ENCODE data around the gene SLC51B. TPM values are rescaled to one million over a fixed set of nuclear protein-coding genes. Genes with fewer than 3 reads are reported as not detected.
"Not testable (repeated sequence)": the region's sequence is repeated elsewhere in the genome, so short reads cannot be mapped to it uniquely, and the experiment has no call there.

Gene SLC51B
- total RNA-seq, 2 donors from 2014 or later = not detected

DNA sequence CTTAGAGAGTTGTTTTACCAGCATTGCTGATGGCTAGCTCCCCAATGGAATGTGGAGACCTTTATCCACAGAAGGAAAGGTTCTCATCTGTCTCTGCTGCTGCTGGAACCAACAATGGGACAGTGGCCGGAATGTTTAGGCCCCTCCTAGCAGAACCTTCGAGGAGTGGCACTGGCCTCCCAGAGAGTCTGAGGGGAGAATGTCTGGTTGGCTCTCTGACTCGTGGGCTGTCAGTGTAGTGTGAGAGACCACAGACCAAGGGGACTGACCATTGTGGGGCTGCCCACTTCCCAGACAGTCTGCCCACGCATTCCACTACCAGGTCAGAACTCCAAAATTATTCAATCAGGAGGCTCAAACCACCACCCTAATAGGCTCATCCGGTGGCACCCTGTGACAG is 17.5 kb downstream of the SLC51B start:
- H3K4me3 Mint-ChIP-seq = no peak overlapping the region
- no peak for ATAC-seq
- no peaks in the 10 kb centered on the region for H3K36me3 Mint-ChIP-seq
- H3K4me1 Mint-ChIP-seq (ENCODE audit: low read depth in 2 of 2) = peaks cover 0 to 4% of the 10 kb centered on the region in 2 donors
- peaks cover 15 to 22% of the 10 kb centered on the region in 2 donors for H3K27me3 Mint-ChIP-seq
- H3K9me3 Mint-ChIP-seq = no peaks in the 10 kb centered on the region
- no peak for DNase-seq (ENCODE audit: low spot score)
- no peak overlapping the region for H3K27ac Mint-ChIP-seq

DNA sequence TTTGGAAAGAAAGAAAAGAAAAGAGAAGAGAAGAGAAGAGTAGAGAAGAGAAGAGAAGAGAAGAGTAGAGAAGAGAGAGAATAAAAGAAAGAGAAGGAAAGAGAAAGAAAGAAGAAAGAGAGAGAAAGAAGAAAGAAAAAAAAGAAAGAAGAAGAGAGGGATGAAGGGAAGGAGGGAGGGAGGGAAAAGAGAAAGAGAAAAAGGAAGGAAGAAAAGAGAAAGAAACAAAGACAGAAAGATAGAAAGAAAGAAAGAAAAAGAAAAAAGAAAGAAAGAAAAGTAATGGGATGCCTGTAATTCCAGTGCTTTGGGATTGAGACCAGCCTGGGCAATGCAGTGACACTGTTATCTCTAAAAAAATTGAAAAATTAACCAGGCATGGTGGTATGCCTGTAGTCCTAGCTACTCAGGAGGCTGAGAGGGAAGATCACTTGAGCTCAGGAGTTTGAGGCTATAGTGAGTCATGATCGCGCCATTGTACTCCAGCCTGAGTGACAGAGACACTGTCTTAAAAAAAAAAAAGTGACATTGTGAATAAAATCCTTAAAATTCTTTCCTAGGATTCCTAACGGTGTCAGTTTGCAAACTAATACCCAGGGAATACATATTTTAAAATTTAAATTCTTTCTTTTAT is 20.9 kb downstream of the SLC51B start:
- Mint-ChIP-seq H3K27me3 (peaks cover 20 to 29% of the 10 kb centered on the region in 2 donors), H3K4me1 (ENCODE audit: low read depth in 2 of 2) (peaks cover 4 to 7% of the 10 kb centered on the region in 2 donors), H3K9me3 (no peaks in the 10 kb centered on the region), H3K27ac (no peak overlapping the region), H3K36me3 (no peaks in the 10 kb centered on the region), H3K4me3 (no peak overlapping the region)
- ATAC-seq (no peak), DNase-seq (ENCODE audit: low spot score) (no peak)

DNA sequence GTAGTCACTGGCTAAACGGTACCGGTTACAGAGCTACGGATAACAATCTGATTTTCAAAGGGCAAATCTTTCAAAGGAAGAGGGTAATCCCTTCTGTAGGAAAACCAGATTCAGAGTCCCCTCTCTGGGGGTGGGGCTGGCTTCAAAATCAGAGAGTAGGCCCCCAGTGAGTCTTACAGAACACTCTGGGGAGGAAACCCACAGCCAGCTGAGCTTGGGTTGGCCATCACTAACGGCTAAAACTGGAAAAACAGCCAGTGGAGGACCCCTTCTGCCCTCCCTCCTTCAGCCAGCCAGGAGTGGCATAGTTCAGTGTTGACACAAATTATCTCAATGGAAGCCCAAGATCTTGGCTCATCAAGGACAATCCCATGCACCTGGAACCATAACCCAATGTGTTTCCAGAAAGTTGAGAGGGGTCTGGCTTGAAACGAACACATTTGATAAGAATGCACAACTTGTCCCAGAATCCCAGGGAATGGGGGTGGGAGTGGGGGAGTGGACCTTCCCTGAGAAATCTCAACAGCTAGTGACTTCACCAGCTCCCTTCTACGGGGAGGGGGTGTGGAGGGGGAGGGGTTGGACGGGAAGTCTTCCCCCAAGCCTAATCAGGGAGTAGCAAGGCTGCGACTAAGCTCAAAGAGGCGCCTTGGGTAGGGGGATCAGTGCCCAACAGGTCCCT is 21.6 kb downstream of the SLC51B start:
- no peak overlapping the region for H3K27ac Mint-ChIP-seq
- DNase-seq (ENCODE audit: low spot score) (no peak), ATAC-seq (no peak)
- no peaks in the 10 kb centered on the region for H3K9me3 Mint-ChIP-seq
- peaks cover 20 to 29% of the 10 kb centered on the region in 2 donors for H3K27me3 Mint-ChIP-seq
- peaks cover 4 to 7% of the 10 kb centered on the region in 2 donors for H3K4me1 Mint-ChIP-seq (ENCODE audit: low read depth in 2 of 2)
- peak overlapping the region; percentile 24 for H3K4me3 Mint-ChIP-seq
- no peaks in the 10 kb centered on the region for H3K36me3 Mint-ChIP-seq

DNA sequence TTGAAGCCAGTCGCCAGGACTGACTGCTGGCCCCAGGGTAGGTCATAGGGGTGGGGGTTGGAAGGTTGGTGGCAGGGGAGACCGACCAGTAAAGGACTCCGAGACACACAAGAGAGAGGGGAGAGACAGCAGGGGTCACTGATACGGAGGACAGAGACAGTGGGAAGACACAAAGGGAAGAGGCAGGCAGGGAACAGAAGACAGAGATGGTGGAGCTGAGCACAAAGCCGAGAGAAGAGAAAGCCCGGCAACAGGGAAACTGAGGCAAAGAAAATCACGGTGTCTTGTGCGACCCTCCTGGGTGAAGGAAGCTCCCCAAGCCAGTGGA is 22.1 kb downstream of the SLC51B start:
- H3K36me3 Mint-ChIP-seq = no peaks in the 10 kb centered on the region
- DNase-seq (ENCODE audit: low spot score) (no peak), ATAC-seq (no peak)
- H3K27me3 Mint-ChIP-seq = peaks cover 20 to 29% of the 10 kb centered on the region in 2 donors
- no peaks in the 10 kb centered on the region for H3K9me3 Mint-ChIP-seq
- no peak overlapping the region for H3K27ac Mint-ChIP-seq
- peaks cover 4 to 7% of the 10 kb centered on the region in 2 donors for H3K4me1 Mint-ChIP-seq (ENCODE audit: low read depth in 2 of 2)
- peak overlapping the region; percentile 24 for H3K4me3 Mint-ChIP-seq

DNA sequence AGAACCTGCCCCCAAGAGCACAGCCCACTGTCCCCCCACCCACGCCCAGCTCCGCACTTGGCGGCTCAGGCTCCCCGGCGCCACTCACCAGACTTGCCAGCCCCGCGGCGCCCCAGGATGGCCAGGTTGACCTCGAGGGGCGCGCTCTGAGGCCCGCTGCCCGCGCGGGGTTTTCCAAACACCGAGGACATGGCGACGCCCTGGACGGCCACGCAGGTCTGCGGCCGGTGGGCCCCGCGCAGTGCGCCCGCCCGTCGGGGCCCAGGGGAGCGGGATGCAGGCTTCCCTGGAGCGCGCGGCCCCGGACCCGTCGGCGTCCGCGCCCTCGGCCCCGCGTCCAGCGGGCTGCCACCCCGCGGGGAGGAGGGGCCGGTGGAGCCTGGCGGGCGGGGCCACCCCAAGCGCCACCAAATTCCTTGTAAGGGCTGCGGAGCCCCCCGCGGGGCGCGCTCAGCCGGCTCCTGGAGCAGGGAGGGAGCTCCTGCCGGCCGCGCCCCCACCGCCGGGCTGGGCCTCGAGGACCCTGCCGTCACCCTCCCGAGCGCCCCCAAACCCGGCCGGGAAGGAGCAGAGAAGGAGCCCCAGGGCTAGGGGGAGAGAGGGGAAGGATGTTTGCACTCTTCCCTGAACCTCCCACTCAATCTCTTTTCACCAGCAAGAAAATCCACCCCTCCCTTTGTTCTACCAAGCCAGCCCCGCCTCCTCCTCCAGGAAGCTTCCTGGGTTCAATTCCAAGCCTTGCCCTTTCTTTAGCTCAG is 22.6 kb downstream of the SLC51B start, which contains the start of gene RASL12:
Gene RASL12 (minus strand): TSS at position 347 of the 758 bp plus-strand sequence. CDS start 156 bp downstream, at position 191.
- H3K9me3 Mint-ChIP-seq = no peaks in the 10 kb centered on the region
- ATAC-seq (no peak), DNase-seq (ENCODE audit: low spot score) (no peak)
- no peaks in the 10 kb centered on the region for H3K36me3 Mint-ChIP-seq
- no peak within 1 kb of the TSS for H3K27ac Mint-ChIP-seq
- peak within 1 kb of the TSS; percentile 24 for H3K4me3 Mint-ChIP-seq
- peaks cover 4 to 7% of the 10 kb centered on the region in 2 donors for H3K4me1 Mint-ChIP-seq (ENCODE audit: low read depth in 2 of 2)
- peaks cover 20 to 29% of the 10 kb centered on the region in 2 donors for H3K27me3 Mint-ChIP-seq

DNA sequence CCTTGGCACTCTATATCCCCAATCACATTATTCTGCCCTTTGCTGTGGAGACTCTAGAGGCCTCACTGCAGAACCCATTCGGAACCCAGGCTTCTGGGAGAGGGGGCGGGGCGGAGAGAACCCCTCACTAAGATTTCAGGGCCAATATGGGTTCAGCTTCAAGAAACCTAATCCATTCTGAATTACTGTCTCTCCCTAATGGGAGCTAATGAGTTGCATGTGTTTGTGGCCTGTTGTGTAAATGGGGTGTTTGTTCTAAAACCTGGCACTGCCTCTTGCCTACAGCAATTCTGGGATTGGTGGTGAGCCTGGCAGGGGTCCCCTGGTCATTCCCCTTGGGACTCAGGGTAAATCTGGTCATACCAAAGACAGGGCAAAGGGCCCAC is 23.2 kb downstream of the SLC51B start:
- DNase-seq (ENCODE audit: low spot score) (no peak), ATAC-seq (no peak)
- H3K9me3 Mint-ChIP-seq = no peaks in the 10 kb centered on the region
- H3K27me3 Mint-ChIP-seq = peaks cover 17 to 29% of the 10 kb centered on the region in 2 donors
- H3K27ac Mint-ChIP-seq = no peak overlapping the region
- H3K4me3 Mint-ChIP-seq = no peak overlapping the region
- no peaks in the 10 kb centered on the region for H3K36me3 Mint-ChIP-seq
- peaks cover 4 to 7% of the 10 kb centered on the region in 2 donors for H3K4me1 Mint-ChIP-seq (ENCODE audit: low read depth in 2 of 2)

DNA sequence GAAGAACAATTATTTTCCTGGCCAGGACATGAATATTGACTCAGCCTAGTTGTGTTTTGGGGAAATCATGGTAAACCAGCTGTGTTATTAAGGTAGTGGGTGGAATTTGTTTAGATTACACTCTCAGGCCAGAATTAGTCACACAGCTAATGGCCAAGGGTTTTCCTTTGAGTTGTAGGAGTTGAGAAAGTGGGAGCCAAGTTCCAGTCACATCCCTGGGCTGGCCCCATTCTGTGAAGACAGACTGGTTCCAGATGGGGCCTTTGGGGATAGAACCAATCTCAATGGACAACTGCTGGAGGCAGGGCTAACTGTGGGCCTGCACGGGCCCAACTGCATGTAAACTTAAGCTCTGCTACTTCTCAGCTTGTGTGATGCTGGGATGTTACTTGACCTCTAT is 24.0 kb downstream of the SLC51B start:
- Mint-ChIP-seq H3K4me1 (ENCODE audit: low read depth in 2 of 2) (peaks cover 4 to 7% of the 10 kb centered on the region in 2 donors), H3K4me3 (no peak overlapping the region), H3K9me3 (no peaks in the 10 kb centered on the region), H3K36me3 (no peaks in the 10 kb centered on the region), H3K27ac (no peak overlapping the region), H3K27me3 (peaks cover 16 to 29% of the 10 kb centered on the region in 2 donors)
- DNase-seq (ENCODE audit: low spot score) (no peak), ATAC-seq (peak in 1 of 2 donors; percentile 12)

DNA sequence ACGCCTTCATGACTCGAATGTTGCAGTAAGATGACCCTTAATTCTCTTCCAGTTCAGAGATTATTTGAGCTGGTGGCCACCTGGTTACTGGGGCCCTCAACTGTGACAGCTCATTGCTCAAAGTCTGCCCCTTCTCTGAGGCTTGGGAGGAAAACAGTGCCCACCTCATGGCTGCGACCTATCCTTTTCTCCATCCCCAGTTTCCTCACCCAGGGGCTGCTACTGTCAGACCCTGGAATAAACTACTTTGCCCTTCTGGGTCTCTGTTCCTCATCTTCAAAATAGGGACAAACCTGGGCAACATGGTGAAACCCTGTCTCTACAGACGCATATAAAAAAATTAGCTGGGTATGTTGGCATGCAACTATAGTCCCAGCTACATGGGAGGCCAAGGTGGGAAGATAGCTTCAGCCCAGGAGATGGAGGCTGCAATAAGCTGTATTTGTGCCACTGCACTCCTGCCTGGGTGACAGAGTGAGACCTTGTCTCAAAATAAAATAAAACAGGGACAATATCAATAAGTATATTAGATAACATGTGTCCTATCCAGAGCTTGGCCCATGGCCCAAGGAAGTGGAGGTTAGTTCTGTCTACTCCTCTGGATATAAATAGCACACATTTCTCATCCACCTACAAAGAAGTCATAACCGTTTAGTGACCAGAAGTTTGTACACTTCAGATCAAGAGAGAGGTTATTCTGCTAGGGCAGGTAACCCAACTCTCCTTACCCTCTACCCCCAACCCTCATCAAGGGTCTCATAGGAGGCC is 24.8 kb downstream of the SLC51B start:
- Mint-ChIP-seq H3K4me3 (no peak overlapping the region), H3K9me3 (no peaks in the 10 kb centered on the region)

DNA sequence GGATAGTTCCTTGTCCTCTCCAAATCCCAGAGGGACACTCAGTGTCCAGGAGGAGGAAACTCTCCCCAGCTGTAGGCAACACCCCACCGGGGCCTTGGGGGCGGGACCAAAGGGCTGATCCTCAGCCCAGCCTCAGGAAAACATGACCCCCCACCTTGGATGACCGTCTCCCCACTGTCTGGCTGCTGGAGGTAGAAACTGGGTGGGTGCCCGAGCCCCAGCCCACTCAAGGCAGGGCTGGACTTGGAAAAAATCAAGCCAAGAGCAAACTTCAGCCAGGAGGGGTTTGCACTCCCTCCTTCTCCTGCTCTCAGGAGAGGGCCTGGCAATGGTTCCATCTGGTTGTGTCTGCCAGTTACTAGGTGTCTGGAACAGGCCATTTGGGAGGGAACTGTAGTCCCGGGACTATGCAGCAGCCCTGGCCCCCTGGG is 26.2 kb downstream of the SLC51B start:
- H3K4me3 Mint-ChIP-seq = no peak overlapping the region
- peak in 1 of 2 donors; percentile 41 for ATAC-seq

More for the DNA sequence above, 24.8 kb downstream of the SLC51B start:
- Mint-ChIP-seq H3K27me3 (peaks cover 16 to 28% of the 10 kb centered on the region in 2 donors), H3K27ac (no peak overlapping the region), H3K36me3 (no peaks in the 10 kb centered on the region), H3K4me1 (ENCODE audit: low read depth in 2 of 2) (peaks cover 4 to 7% of the 10 kb centered on the region in 2 donors)
- ATAC-seq (no peak), DNase-seq (ENCODE audit: low spot score) (no peak)

DNA sequence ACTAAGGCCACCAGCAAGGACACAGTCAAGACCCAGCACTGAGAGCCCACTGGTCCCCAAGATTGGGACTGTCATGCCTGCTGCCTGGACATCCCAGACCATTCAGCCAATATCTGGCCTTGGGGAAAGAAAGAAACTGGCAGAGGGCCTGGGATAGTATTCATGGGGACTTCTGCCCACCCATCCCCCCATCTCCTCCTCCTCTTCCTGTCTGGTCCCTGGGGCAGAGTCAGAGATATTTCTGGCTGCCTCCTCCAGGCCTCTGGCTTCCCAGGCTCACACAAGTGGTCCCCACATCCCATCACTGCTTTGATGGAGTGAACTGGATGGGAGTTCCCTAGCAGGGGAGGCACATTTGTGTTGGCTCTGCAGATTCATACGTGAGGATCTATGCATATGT is 26.8 kb downstream of the SLC51B start:
- H3K4me1 Mint-ChIP-seq (ENCODE audit: low read depth in 2 of 2) = peaks cover 4 to 12% of the 10 kb centered on the region in 2 donors
- H3K36me3 Mint-ChIP-seq = no peaks in the 10 kb centered on the region
- H3K4me3 Mint-ChIP-seq = no peak overlapping the region
- H3K27ac Mint-ChIP-seq = no peak overlapping the region
- no peaks in the 10 kb centered on the region for H3K9me3 Mint-ChIP-seq
- no peak for ATAC-seq
- DNase-seq (ENCODE audit: low spot score) = no peak
- peaks cover 15 to 17% of the 10 kb centered on the region in 2 donors for H3K27me3 Mint-ChIP-seq

More for the DNA sequence above, 26.2 kb downstream of the SLC51B start:
- no peaks in the 10 kb centered on the region for H3K9me3 Mint-ChIP-seq
- DNase-seq (ENCODE audit: low spot score) = no peak
- H3K4me1 Mint-ChIP-seq (ENCODE audit: low read depth in 2 of 2) = peaks cover 4 to 11% of the 10 kb centered on the region in 2 donors
- H3K27me3 Mint-ChIP-seq = peaks cover 13 to 18% of the 10 kb centered on the region in 2 donors
- no peak overlapping the region for H3K27ac Mint-ChIP-seq
- no peaks in the 10 kb centered on the region for H3K36me3 Mint-ChIP-seq

DNA sequence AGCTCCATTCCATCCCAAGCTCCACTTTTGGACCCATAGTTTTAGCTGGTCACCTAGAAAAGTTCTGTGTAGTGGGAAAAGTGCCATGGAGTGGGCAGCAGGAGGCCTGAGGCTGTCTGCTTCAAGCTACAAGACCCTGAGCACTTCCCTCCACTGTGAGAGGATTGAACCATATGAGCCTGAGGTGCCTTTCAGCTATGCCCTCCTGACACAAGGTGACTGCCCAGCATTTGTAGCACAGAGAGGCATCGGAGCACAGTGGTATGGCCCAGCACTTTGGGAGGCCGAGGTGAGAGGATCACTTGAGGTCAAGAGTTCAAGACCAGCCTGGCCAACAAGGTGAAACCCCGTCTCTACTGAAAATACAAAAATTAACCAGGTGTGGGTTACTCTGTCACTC is 27.4 kb downstream of the SLC51B start:
- no peak overlapping the region for H3K27ac Mint-ChIP-seq
- H3K9me3 Mint-ChIP-seq = no peaks in the 10 kb centered on the region
- no peak for DNase-seq (ENCODE audit: low spot score)
- H3K27me3 Mint-ChIP-seq = peaks cover 11 to 12% of the 10 kb centered on the region in 2 donors
- no peak overlapping the region for H3K4me3 Mint-ChIP-seq
- peaks cover 4 to 8% of the 10 kb centered on the region in 2 donors for H3K4me1 Mint-ChIP-seq (ENCODE audit: low read depth in 2 of 2)
- ATAC-seq = no peak
- no peaks in the 10 kb centered on the region for H3K36me3 Mint-ChIP-seq

DNA sequence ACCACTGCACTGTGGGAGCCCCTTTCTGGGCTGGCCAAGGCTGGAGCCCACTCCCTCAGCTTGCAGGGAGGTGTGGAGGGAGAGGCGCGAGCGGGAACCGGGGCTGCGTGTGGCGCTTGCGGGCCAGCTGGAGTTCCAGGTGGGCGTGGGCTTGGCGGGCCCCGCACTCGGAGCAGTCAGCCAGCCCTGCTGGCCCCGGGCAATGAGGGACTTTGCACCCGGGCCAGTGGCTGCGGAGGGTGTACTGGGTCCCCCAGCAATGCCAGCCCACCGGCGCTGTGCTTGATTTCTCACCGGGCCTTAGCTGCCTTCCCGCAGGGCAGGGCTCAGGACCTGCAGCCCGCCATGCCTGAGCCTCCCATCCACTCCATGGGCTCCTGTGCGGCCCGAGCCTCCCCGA is 29.8 kb downstream of the SLC51B start:
- H3K9me3 Mint-ChIP-seq; ATAC-seq; H3K36me3 Mint-ChIP-seq; H3K27ac Mint-ChIP-seq; DNase-seq (ENCODE audit: low spot score); H3K4me1 Mint-ChIP-seq (ENCODE audit: low read depth in 2 of 2); H3K4me3 Mint-ChIP-seq: not testable (repeated sequence)
- peaks cover 20 to 22% of the 10 kb centered on the region in 2 donors for H3K27me3 Mint-ChIP-seq

DNA sequence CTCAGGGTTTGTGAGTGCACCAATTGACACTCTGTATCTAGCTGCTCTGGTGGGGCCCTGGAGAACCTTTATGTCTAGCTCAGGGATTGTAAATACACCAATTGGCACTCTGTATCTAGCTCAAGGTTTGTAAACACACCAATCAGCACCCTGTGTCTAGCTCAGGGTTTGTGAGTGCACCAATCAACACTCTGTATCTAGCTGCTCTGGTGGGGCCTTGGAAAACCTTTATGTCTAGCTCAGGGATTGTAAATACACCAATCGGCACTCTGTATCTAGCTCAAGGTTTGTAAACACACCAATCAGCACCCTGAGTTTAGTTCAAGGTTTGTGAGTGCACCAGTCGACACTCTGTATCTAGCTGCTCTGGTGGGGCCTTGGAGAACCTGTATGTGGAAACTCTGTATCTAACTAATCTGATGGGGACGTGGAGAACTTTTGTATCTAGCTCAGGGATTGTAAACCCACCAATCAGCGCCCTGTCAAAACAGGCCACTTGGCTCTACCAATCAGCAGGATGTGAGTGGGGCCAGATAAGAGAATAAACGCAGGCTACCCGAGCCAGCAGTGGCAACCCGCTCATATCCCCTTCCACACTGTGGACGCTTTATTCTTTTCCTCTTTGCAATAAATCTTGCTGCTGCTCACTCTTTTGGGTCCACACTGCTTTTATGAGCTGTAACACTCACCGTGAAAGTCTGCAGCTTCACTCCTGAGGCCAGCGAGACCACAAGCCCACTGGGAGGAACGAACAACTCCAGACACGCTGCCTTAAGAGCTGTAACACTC is 30.6 kb downstream of the SLC51B start:
- H3K9me3 Mint-ChIP-seq = not testable (repeated sequence)

More for the DNA sequence above, 30.6 kb downstream of the SLC51B start:
- not testable (repeated sequence) for H3K4me1 Mint-ChIP-seq (ENCODE audit: low read depth in 2 of 2); ATAC-seq; DNase-seq (ENCODE audit: low spot score); H3K4me3 Mint-ChIP-seq; H3K36me3 Mint-ChIP-seq; H3K27ac Mint-ChIP-seq
- H3K27me3 Mint-ChIP-seq = peaks cover 20 to 22% of the 10 kb centered on the region in 2 donors
